IMR-90 (cell line): ENCODE results near the gene PLCG2. TPM values are rescaled to one million over a fixed set of nuclear protein-coding genes. Genes with fewer than 3 reads are reported as not detected.

Experiments used
- ATAC-seq: fragments of 200-7000 bp; cut with Tn5 transposase; 2 replicates; pipeline ENCODE4 v1.9.1; 2020; ENCODE audit warnings: low read depth, mild to moderate bottlenecking, moderate library complexity
- BruUV-seq: library from RNA; stranded (reverse); fragments of 400-500 nt; replicated peaks from 2 replicates; lab custom pipeline; 2021; lab: Mats Ljungman, UMichigan
- CTCF ChIA-PET: fragments of 300-600 bp; formaldehyde crosslinking; extraction: SDS; loops from one replicate; lab custom pipeline; 2021; ENCODE audit warnings: antibody characterized with exemption; lab: Yijun Ruan, JAX
- POLR2A ChIA-PET: fragments of 300-600 bp; sonication (Branson Sonifier 250); formaldehyde crosslinking; loops from one replicate; lab custom pipeline; 2022; ENCODE audit warnings: antibody characterized with exemption; ENCODE audit not compliant: unreplicated experiment; lab: Charles Lee
- DNase-seq: peaks from one replicate; pipeline ENCODE4 v3.0.0; 2013
- H2AFZ ChIP-seq: replicated peaks from 2 replicates; pipeline ENCODE3; 2013; ENCODE audit warnings: low read length, mild to moderate bottlenecking; ENCODE audit not compliant: poor library complexity
- H2AK5ac ChIP-seq: 2 replicates; pipeline ENCODE4 v1.6.1; 2013; ENCODE audit warnings: low read depth, low read length, inconsistent platforms
- H2AK9ac ChIP-seq: replicated peaks from 2 replicates; pipeline ENCODE3; 2013; ENCODE audit warnings: mild to moderate bottlenecking, low read depth, low read length, moderate library complexity; ENCODE audit not compliant: poor library complexity
- H2BK120ac ChIP-seq: 2 replicates; pipeline ENCODE4 v1.6.1; 2013; ENCODE audit warnings: low read depth, low read length, inconsistent platforms
- H2BK15ac ChIP-seq: 3 replicates; pipeline ENCODE4 v1.6.1; 2013; ENCODE audit warnings: low read depth, low read length, inconsistent platforms
- H2BK20ac ChIP-seq: 2 replicates; pipeline ENCODE4 v1.6.1; 2013; ENCODE audit warnings: low read depth, mild to moderate bottlenecking, inconsistent platforms, low read length, moderate library complexity
- H2BK5ac ChIP-seq: 2 replicates; pipeline ENCODE4 v1.6.1; 2013; ENCODE audit warnings: mild to moderate bottlenecking, low read depth, low read length, inconsistent platforms; ENCODE audit not compliant: poor library complexity, severe bottlenecking
- H3K14ac ChIP-seq: replicated peaks from 2 replicates; pipeline ENCODE4 v1.6.1; 2013; ENCODE audit warnings: low read depth, low read length, inconsistent platforms
- H3K18ac ChIP-seq: 2 replicates; pipeline ENCODE4 v1.6.1; 2013; ENCODE audit warnings: low read depth, low read length, control low read depth
- H3K23ac ChIP-seq: 2 replicates; pipeline ENCODE4 v1.6.1; 2013; ENCODE audit warnings: low read depth, low read length, inconsistent platforms
- H3K27ac ChIP-seq: 2 replicates; pipeline ENCODE4 v1.5.1; 2013; ENCODE audit warnings: mild to moderate bottlenecking, control low read depth, low read length; ENCODE audit not compliant: insufficient read depth
- H3K27me3 ChIP-seq: 2 replicates; pipeline ENCODE4 v1.6.1; 2013; ENCODE audit warnings: low read length; ENCODE audit not compliant: control insufficient read depth, insufficient read depth
- H3K36me3 ChIP-seq: 2 replicates; pipeline ENCODE4 v1.6.1; 2013; ENCODE audit warnings: low read length, mixed read lengths; ENCODE audit not compliant: control insufficient read depth, insufficient read depth
- H3K4ac ChIP-seq: 2 replicates; pipeline ENCODE4 v1.6.1; 2013; ENCODE audit warnings: low read depth, low read length, inconsistent platforms
- H3K4me1 ChIP-seq: 2 replicates; pipeline ENCODE4 v1.6.1; 2013; ENCODE audit warnings: low read length, mixed read lengths; ENCODE audit not compliant: control insufficient read depth, insufficient read depth
- H3K4me2 ChIP-seq: 2 replicates; pipeline ENCODE4 v1.6.1; 2013; ENCODE audit warnings: low read depth, mild to moderate bottlenecking, control low read depth, low read length, moderate library complexity
- H3K4me3 ChIP-seq: 2 replicates; pipeline ENCODE4 v1.5.1; 2013; ENCODE audit warnings: low read depth, mild to moderate bottlenecking, control low read depth, low read length, moderate library complexity; ENCODE audit not compliant: insufficient read depth
- H3K56ac ChIP-seq: 2 replicates; pipeline ENCODE4 v1.6.1; 2013; ENCODE audit warnings: low read length, inconsistent platforms; ENCODE audit not compliant: insufficient read depth; ENCODE audit errors: extremely low read depth
- H3K79me1 ChIP-seq, 2 experiments: 2 replicates each; pipeline ENCODE4 v1.6.1; 2013; ENCODE audit warnings: low read length in 2 of 2, inconsistent platforms in 1 of 2, low read depth in 1 of 2
- H3K9ac ChIP-seq: 2 replicates; pipeline ENCODE4 v1.6.1; 2013; ENCODE audit warnings: low read depth, low read length, control low read depth
- H3K9me1 ChIP-seq: 2 replicates; pipeline ENCODE4 v1.6.1; 2013; ENCODE audit warnings: low read length, inconsistent platforms; ENCODE audit not compliant: insufficient read depth
- H3K9me3 ChIP-seq: 2 replicates; pipeline ENCODE4 v1.6.1; 2013; ENCODE audit warnings: low read length; ENCODE audit not compliant: control insufficient read depth, insufficient read depth
- H4K20me1 ChIP-seq: 2 replicates; pipeline ENCODE4 v1.6.1; 2013; ENCODE audit warnings: low read length, inconsistent platforms; ENCODE audit not compliant: insufficient read depth
- H4K5ac ChIP-seq: 2 replicates; pipeline ENCODE4 v1.6.1; 2013; ENCODE audit warnings: mild to moderate bottlenecking, low read depth, low read length, control low read depth
- H4K8ac ChIP-seq, 2 experiments: 2 replicates each; pipeline ENCODE4 v1.6.1; 2013; ENCODE audit warnings: low read depth in 2 of 2, low read length in 2 of 2, control low read depth in 1 of 2, inconsistent platforms in 1 of 2
- H4K91ac ChIP-seq: 2 replicates; pipeline ENCODE4 v1.6.1; 2013; ENCODE audit warnings: low read depth, low read length, inconsistent platforms; ENCODE audit not compliant: insufficient read depth
- BHLHE40 ChIP-seq: fragments of 150-350 bp; IDR thresholded peaks from 2 replicates; pipeline ENCODE4 v1.6.1; 2016; ENCODE audit warnings: mild to moderate bottlenecking, low read depth, low read length
- CEBPB ChIP-seq: IDR thresholded peaks from 2 replicates; pipeline ENCODE4 v1.6.1; 2012; ENCODE audit warnings: low read depth, low read length, improper control_type of control experiment
- CHD1 ChIP-seq: IDR thresholded peaks from 2 replicates; pipeline ENCODE4 v1.6.1; 2012; ENCODE audit warnings: low read depth, low read length, improper control_type of control experiment
- CTCF ChIP-seq: conservative IDR thresholded peaks from 2 replicates; pipeline ENCODE4 v1.5.1; 2012; ENCODE audit warnings: mild to moderate bottlenecking, low read depth, low read length, improper control_type of control experiment
- ELK1 ChIP-seq: fragments of 150-350 bp; IDR thresholded peaks from 2 replicates; pipeline ENCODE4 v1.6.1; 2016; ENCODE audit warnings: low read depth, mild to moderate bottlenecking, low read length, moderate library complexity, borderline replicate concordance
- FOS ChIP-seq: fragments of 150-350 bp; IDR thresholded peaks from 2 replicates; pipeline ENCODE4 v1.6.1; 2016; ENCODE audit warnings: low read depth, low read length
- MAFK ChIP-seq: IDR thresholded peaks from 2 replicates; pipeline ENCODE4 v1.6.1; 2012; ENCODE audit warnings: low read depth, low read length, improper control_type of control experiment
- MAZ ChIP-seq: IDR thresholded peaks from 2 replicates; pipeline ENCODE4 v1.6.1; 2012; ENCODE audit warnings: low read depth, mild to moderate bottlenecking, low read length, improper control_type of control experiment, moderate library complexity, borderline replicate concordance
- MXI1 ChIP-seq: IDR thresholded peaks from 2 replicates; pipeline ENCODE4 v1.6.1; 2012; ENCODE audit warnings: low read depth, mild to moderate bottlenecking, low read length, moderate library complexity, borderline replicate concordance
- NFE2L2 ChIP-seq: fragments of 150-350 bp; IDR thresholded peaks from 2 replicates; pipeline ENCODE4 v1.6.1; 2016; ENCODE audit warnings: low read depth, mild to moderate bottlenecking, low read length
- POLR2A ChIP-seq: IDR thresholded peaks from 2 replicates; pipeline ENCODE4 v1.6.1; 2012; ENCODE audit warnings: mild to moderate bottlenecking, low read depth, low read length
- RAD21 ChIP-seq: IDR thresholded peaks from 2 replicates; pipeline ENCODE4 v1.6.1; 2012; ENCODE audit warnings: low read length, improper control_type of control experiment
- RCOR1 ChIP-seq: IDR thresholded peaks from 2 replicates; pipeline ENCODE4 v1.6.1; 2012; ENCODE audit warnings: mild to moderate bottlenecking, low read length, improper control_type of control experiment; ENCODE audit not compliant: insufficient replicate concordance
- RFX5 ChIP-seq: IDR thresholded peaks from 2 replicates; pipeline ENCODE4 v1.8.0; 2012; ENCODE audit warnings: low read depth, mild to moderate bottlenecking, low read length, moderate library complexity
- SMC3 ChIP-seq: fragments of 150-350 bp; IDR thresholded peaks from 2 replicates; pipeline ENCODE4 v1.6.1; 2016; ENCODE audit warnings: low read depth, mild to moderate bottlenecking, antibody characterized with exemption, low read length, moderate library complexity
- USF2 ChIP-seq: fragments of 150-350 bp; IDR thresholded peaks from 2 replicates; pipeline ENCODE4 v1.6.1; 2017; ENCODE audit warnings: mild to moderate bottlenecking, antibody characterized with exemption, low read length, low read depth
- WGBS, 2 experiments: methylation state at CpG; one replicate each; pipeline versions ENCODE4 v1.1.5 to v1.1.7; 2013; ENCODE audit warnings: missing lambda C conversion rate in 2 of 2; ENCODE audit not compliant: insufficient read length in 1 of 2; ENCODE audit errors: extremely low coverage in 2 of 2; 5-methylcytosine and 5-hydroxymethylcytosine counted together
- dilution Hi-C: fragments of 300-500 bp; cut with HindIII; formaldehyde crosslinking; loops from one replicate; pipeline ENCODE4 v1.14.3; 2018; ENCODE audit warnings: low sequenced_read_pairs; ENCODE audit not compliant: unreplicated experiment
- in situ Hi-C: fragments of 300-500 bp; cut with MboI; formaldehyde crosslinking; loops from 3 replicates; pipeline ENCODE4 v1.14.3; 2019; ENCODE audit warnings: low sequenced_read_pairs, inconsistent platforms, mixed read lengths
- intact Hi-C: fragments of 100-400 bp; cut with micrococcal nuclease; formaldehyde crosslinking; loops from 2 replicates; pipeline ENCODE4 v1.10.0; 2022
- polyA plus RNA-seq, 3 experiments: library from polyadenylated mRNA; depleted of rRNA; stranded (reverse); fragments of >200 nt; gene quantifications; 2 replicates each; pipeline ENCODE4 v1.2.3, GENCODE V29; 2012; ENCODE audit warnings: low replicate concordance in 1 of 3
- total RNA-seq: library from RNA; depleted of rRNA; stranded (reverse); fragments of >200 nt; gene quantifications from 2 replicates; pipeline ENCODE4 v1.2.3, GENCODE V29; 2012

PLCG2 gene
- total and polyA plus RNA-seq, 2 of the 4 experiments (the other 2 are of a cell fraction): 0.14 to 0.18 TPM

- H4K5ac ChIP-seq: no peak overlapping the region
- no peak overlapping the region for H3K4ac ChIP-seq
- H2BK15ac ChIP-seq: no peak overlapping the region
- H2AFZ ChIP-seq: no peak overlapping the region
- no peaks in the 10 kb centered on the region for H3K36me3 ChIP-seq
- DNase-seq: no peak
- H4K91ac ChIP-seq: no peak overlapping the region
- H3K4me1 ChIP-seq: no peaks in the 10 kb centered on the region
- ChIA-PET CTCF (no interaction called here), POLR2A (no interaction called here)
- intact Hi-C loops: no loop called here
- peaks cover 9% of the 10 kb centered on the region; the same call in 1 of the 2 replicates for H3K27me3 ChIP-seq
- no peak overlapping the region for H2BK120ac ChIP-seq
- H3K23ac ChIP-seq: no peak overlapping the region
- dilution Hi-C loops: no loop called here
- no peak overlapping the region for H3K27ac ChIP-seq
- no peak overlapping the region for H3K4me2 ChIP-seq
- ATAC-seq: no peak
- H3K9me3 ChIP-seq: peaks cover 3% of the 10 kb centered on the region; the same call in 1 of the 2 replicates
- H3K9ac ChIP-seq: no peak overlapping the region
- H3K79me1 ChIP-seq: no peaks in the 10 kb centered on the region
- no peak overlapping the region for H3K56ac ChIP-seq
- no peak overlapping the region for H4K8ac ChIP-seq
- 72% methylated on average over 3 of the region's 8 CpGs; no CpG with 5 or more reads in 1 of the 2 experiments for WGBS, 2 experiments
- H3K9me1 ChIP-seq: no peaks in the 10 kb centered on the region
- H3K18ac ChIP-seq: no peak overlapping the region
- H3K4me3 ChIP-seq: no peak overlapping the region
- no peak overlapping the region for H2BK20ac ChIP-seq
- H2BK5ac ChIP-seq: no peak overlapping the region
- in situ Hi-C loops: loop anchor here (25.0 kb wide), 2 partner anchors 702 to 1552 kb away; partner anchors contain the start of gene ATMIN
- no TSS peak for BruUV-seq
- no peaks in the 10 kb centered on the region for H4K20me1 ChIP-seq
- no peak overlapping the region for H3K14ac ChIP-seq
- H2AK5ac ChIP-seq: no peak overlapping the region
- TF ChIP-seq MXI1 (no peak), CEBPB (no peak), POLR2A (no peak), MAZ (no peak), SMC3 (no peak), RFX5 (no peak), NFE2L2 (no peak), RAD21 (no peak), FOS (no peak), BHLHE40 (no peak), RCOR1 (no peak), ELK1 (no peak), CTCF (no peak), CHD1 (no peak), USF2 (no peak), MAFK (no peak)
- no peak overlapping the region for H2AK9ac ChIP-seq
These were observed 39.6 kb upstream of the PLCG2 start for GRCh38 chr16:81739503-81739902.
